Adrenal gland (tissue), 12 donors: ENCODE results near the gene ZRSR2. TPM values are rescaled to one million over a fixed set of nuclear protein-coding genes. Genes with fewer than 3 reads are reported as not detected.

ENCODE experiments used
- DNase-seq, 7 donors: peaks; one replicate each; pipeline ENCODE4 v3.0.0-alpha.2; 2019 to 2020
- H3K27ac ChIP-seq, 5 donors: fragments of 200-600 bp; sonication (generic) in 4 of 5; 1 replicate in 3 of 5; 2 replicates in 2 of 5; pipeline versions ENCODE4 v1.5.1 to v1.8.0; 2016 to 2020; ENCODE audit warnings: mild to moderate bottlenecking in 1 of 5
- H3K27me3 ChIP-seq: fragments of 200-600 bp; 2 replicates; pipeline ENCODE4 v1.8.0; 2021
- H3K36me3 ChIP-seq, 2 donors: fragments of 200-600 bp; replicated peaks in 1 of 2; 1 replicate in 1 of 2; 2 replicates in 1 of 2; pipeline versions ENCODE4 v1.5.1 to v1.8.0; 2018 to 2022
- H3K4me1 ChIP-seq, 2 donors: fragments of 200-600 bp; replicated peaks in 1 of 2; 1 replicate in 1 of 2; 2 replicates in 1 of 2; pipeline versions ENCODE4 v1.5.1 to v1.8.0; 2018 to 2021
- H3K4me3 ChIP-seq, 4 donors: fragments of 200-600 bp; sonication (generic) in 3 of 4; one replicate each; pipeline ENCODE4 v1.5.1; 2016 to 2018
- H3K9me3 ChIP-seq, 3 donors: fragments of 200-600 bp; sonication (generic) in 1 of 3; replicated peaks in 1 of 3; 1 replicate in 2 of 3; 2 replicates in 1 of 3; pipeline versions ENCODE4 v1.5.1 to v1.8.0; 2016 to 2021
- POLR2A ChIP-seq, 2 donors: fragments of 450-650 bp; IDR thresholded peaks; one replicate each; pipeline ENCODE4 v1.6.1; 2017; ENCODE audit warnings: antibody characterized with exemption in 2 of 2, mild to moderate bottlenecking in 2 of 2, moderate library complexity in 1 of 2
- WGBS, 4 donors: extraction: QIAGEN DNeasy Blood & Tissue Kit in 2 of 4; methylation state at CpG; one replicate each; pipeline versions ENCODE4 v1.1.5 to v1.1.7; 2013 to 2017; 5-methylcytosine and 5-hydroxymethylcytosine counted together
- intact Hi-C, 2 donors: fragments of 100-400 bp; cut with DNase I; formaldehyde crosslinking; loops; one replicate each; pipeline versions ENCODE4 v1.14.1 to v1.15.0; 2022 to 2023
- polyA plus RNA-seq, 3 donors: library from polyadenylated mRNA; stranded (reverse); fragments of 200-250 nt in 2 of 3; fragments of 350-450 nt in 1 of 3; fragmentation: Illumina TruSeq in 1 of 3; extraction: RNeasy Lipid Tissue Mini Kit (QIAGEN cat#74804) in 1 of 3; gene quantifications; one replicate each; pipeline ENCODE4 v1.2.3, GENCODE V29; 2013 to 2014
- total RNA-seq, 9 donors: library from RNA; depleted of rRNA in 4 of 9; stranded (reverse); fragments of >200 nt in 4 of 9; fragments of 120-200 nt in 1 of 9; fragmentation: NEBNext Ultra II Directional in 1 of 9; extraction: Animal tissue kit (Norgen Biotek cat#: 25700) in 1 of 9; gene quantifications; one replicate each; pipeline versions ENCODE4 v1.1.0 to v1.2.4, GENCODE V29; 2013 to 2023
- TF ChIP-seq, protein P1 (sequence below), 6 experiments: fragments of 450-650 bp in 4 of 6; fragments of 200-600 bp in 2 of 6; sonication (generic) in 1 of 6; IDR thresholded peaks; 1 replicate in 5 of 6; 2 replicates in 1 of 6; pipeline versions ENCODE4 v1.5.1 to v1.8.0; 2016 to 2021; ENCODE audit warnings: antibody characterized with exemption in 6 of 6, mild to moderate bottlenecking in 2 of 6, moderate library complexity in 1 of 6
- donor health status: healthy with polysubstance abuse.
- donor health status: Bipolar disorder and iron deficiency.
- donor health status: DM: yes; HTN: yes; CAD: no.
- donor health status: DM: no; HTN: no; CAD: no.
- donor health status: DM: no; HTN: no; CAD: no.
- donor health status: DM: yes; HTN: yes; CAD: no.

The ZRSR2 gene
- total and polyA plus RNA-seq, 12 donors, result 2.9 to 49.1 (median 9.1) TPM; not detected in 1

DNA sequence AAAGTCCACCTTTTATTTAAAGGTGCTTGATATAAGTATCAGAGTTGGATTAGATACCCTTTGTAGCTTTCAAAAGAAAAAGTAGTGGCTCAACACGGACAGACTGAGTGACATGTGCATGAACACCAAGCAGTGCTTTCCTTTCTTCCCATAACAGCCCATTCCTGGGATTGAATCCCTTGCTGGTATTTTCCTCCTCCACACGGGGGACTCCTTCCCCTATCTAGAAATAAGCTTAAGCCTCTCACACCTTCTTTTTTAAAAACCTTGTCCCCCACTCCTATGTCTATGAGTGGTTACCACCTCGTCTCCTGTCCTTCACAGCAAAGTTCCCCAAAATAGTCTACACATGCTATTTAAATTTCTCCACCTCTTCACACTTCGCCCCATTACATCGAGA is 59.3 kb downstream of the ZRSR2 start:
- TF ChIP-seq POLR2A (IDR thresholded peaks at IDR 0.05), result no peak
- TF ChIP-seq, protein P1, sequence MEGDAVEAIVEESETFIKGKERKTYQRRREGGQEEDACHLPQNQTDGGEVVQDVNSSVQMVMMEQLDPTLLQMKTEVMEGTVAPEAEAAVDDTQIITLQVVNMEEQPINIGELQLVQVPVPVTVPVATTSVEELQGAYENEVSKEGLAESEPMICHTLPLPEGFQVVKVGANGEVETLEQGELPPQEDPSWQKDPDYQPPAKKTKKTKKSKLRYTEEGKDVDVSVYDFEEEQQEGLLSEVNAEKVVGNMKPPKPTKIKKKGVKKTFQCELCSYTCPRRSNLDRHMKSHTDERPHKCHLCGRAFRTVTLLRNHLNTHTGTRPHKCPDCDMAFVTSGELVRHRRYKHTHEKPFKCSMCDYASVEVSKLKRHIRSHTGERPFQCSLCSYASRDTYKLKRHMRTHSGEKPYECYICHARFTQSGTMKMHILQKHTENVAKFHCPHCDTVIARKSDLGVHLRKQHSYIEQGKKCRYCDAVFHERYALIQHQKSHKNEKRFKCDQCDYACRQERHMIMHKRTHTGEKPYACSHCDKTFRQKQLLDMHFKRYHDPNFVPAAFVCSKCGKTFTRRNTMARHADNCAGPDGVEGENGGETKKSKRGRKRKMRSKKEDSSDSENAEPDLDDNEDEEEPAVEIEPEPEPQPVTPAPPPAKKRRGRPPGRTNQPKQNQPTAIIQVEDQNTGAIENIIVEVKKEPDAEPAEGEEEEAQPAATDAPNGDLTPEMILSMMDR (IDR thresholded peaks at IDR 0.05), result no peak
- H3K27me3 ChIP-seq, result no peaks in the 10 kb centered on the region
- intact Hi-C loops, result no loop called here
- H3K4me3 ChIP-seq, result no peak overlapping the region
- DNase-seq, result no peak
- H3K4me1 ChIP-seq, result no peaks in the 10 kb centered on the region
- WGBS, 4 donors, result 61 to 81% (median 66%) methylated on average over 5 of the region's 5 CpGs
- H3K36me3 ChIP-seq, result no peaks in the 10 kb centered on the region
- no peak overlapping the region for H3K27ac ChIP-seq
- no peaks in the 10 kb centered on the region for H3K9me3 ChIP-seq

DNA sequence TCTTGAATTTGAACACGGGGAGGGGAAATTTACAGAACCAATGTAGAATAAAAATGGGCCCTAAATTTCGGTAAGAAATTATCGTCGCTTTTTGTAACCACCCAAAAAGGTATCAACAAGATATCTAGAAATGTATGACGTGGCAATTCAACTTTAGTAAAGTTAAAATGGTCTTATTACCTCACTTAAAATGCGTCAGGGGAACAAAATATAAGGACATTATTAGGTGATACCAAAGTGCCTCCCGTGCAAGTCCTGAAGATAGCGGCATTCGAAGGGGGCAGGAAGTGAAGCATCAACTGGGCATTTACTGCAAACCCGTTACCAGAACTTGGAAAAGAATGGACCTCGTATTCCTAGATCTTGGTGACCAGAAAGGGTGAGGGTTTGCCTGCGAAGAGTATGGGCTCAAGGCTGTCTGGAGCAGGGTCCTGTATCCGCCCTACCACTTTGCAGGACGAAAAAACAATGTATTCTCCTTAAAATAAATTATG is 63.3 kb downstream of the ZRSR2 start:
- H3K4me3 ChIP-seq, result peak overlapping the region in 1 of 4 donors; percentile 82
- H3K36me3 ChIP-seq, result no peaks in the 10 kb centered on the region
- H3K27ac ChIP-seq, result peak overlapping the region in 2 of 5 donors; percentile 88 to 90
- H3K9me3 ChIP-seq, result no peaks in the 10 kb centered on the region
- TF ChIP-seq POLR2A (IDR thresholded peaks at IDR 0.05), result no peak
- TF ChIP-seq, protein P1 (IDR thresholded peaks at IDR 0.05), result no peak
- 14 to 28% (median 22%) methylated on average over 13 to 14 of the region's 14 CpGs for WGBS, 4 donors
- H3K4me1 ChIP-seq, result peaks cover 5 to 12% of the 10 kb centered on the region in 2 donors
- intact Hi-C loops, result no loop called here
- H3K27me3 ChIP-seq, result no peaks in the 10 kb centered on the region
- DNase-seq, result peak in 1 of 7 donors; percentile 11

DNA sequence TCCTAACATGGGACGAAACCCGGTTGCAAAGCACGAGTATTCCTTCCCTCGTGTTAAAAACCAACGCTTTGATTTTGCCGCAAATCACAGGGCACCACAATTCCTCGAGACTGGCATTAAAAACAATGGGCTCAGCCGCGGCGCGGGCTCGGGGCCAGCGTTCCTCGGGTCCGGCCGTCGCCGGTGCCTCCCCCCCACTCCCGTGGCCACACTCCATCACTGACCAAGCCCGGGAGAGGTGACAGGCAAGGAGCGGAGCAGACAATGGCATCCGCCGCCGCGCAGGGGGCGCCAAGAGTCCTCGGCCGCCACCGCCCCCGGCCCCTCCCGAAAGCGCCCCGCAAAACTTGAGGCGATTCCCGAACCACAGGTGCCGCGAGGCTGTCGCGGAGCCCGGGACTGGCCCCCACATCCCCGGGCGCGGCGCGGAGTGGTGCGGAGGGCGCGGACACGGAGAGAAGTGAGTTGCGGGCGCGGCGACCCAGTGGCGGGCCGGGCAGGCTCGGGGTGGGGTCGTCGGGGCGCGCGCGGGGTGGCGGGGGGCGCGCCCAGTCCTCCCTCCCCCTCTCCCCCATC is 63.9 kb downstream of the ZRSR2 start:
- peak overlapping the region in 4 of 5 donors; percentile 48 to 90 (median 80) for H3K27ac ChIP-seq
- H3K27me3 ChIP-seq, result no peaks in the 10 kb centered on the region
- intact Hi-C loops, result no loop called here
- no peaks in the 10 kb centered on the region for H3K9me3 ChIP-seq
- WGBS, 4 donors, result 0 to 1% (median 1%) methylated on average over 9 to 65 of the region's 65 CpGs; no CpG with 5 or more reads in 1 of the 4 donors
- H3K36me3 ChIP-seq, result no peaks in the 10 kb centered on the region
- DNase-seq, result peak; percentile 48 to 71 (median 59)
- TF ChIP-seq, protein P1 (IDR thresholded peaks at IDR 0.05), result no peak
- no peak for TF ChIP-seq POLR2A (IDR thresholded peaks at IDR 0.05)
- H3K4me1 ChIP-seq, result peaks cover 5 to 12% of the 10 kb centered on the region in 2 donors
- H3K4me3 ChIP-seq, result peak overlapping the region in 2 of 4 donors; percentile 72 to 82

DNA sequence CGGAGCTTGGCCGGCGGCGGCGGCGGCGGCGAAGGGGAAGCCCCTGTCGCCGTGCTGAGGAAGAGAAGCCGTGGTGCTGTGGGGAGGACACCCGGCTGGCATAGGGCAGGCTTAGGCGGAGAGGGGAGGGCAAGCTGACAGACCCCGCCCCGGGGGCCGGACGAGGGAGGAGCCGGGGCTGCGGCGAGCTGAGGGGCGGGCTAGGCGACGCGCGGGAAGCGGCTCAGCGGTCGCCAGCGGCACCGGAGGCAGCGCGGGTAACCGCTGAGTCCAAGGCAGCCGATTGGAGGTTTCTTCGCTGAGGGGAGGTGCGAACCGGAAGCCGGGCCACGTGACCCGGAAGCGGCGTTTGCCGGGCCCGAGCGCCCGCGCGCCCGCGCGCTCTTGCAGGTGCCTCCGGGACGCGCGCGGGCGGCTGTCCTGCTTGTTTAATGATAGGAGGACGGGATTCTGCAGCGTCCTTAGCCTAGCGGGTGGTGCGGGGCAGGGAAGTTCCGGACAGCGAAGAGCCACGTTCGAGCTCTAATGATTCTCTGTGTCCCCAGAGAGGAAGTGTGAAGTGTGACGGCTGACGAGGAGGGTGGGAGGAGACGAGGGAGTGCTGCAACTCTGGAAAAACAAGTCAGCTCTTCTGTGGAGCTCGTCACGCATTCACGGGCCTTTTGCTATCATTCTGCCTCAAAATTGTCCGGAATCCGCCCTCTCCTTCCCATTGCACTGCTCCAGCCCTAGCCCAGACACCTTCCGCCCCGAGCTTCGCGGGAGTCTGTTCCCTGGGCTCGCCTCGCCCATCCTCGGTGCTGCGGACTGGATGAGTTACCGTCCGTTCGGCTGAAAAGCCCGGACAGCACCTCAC is 64.7 kb downstream of the ZRSR2 start, which contains the start of gene AP1S2:
AP1S2 (minus strand) TSS at position 102 of the 856 bp plus-strand sequence. CDS start 2,289 bp downstream, outside the sequence.
- H3K4me1 ChIP-seq, result peaks cover 5 to 12% of the 10 kb centered on the region in 2 donors
- peak within 1 kb of the TSS in 3 of 4 donors; percentile 11 to 82 (median 72) for H3K4me3 ChIP-seq
- no peaks in the 10 kb centered on the region for H3K27me3 ChIP-seq
- peak; percentile 91 to 97 (median 95) for DNase-seq
- H3K27ac ChIP-seq, result peak within 1 kb of the TSS; percentile 75 to 90 (median 79)
- H3K9me3 ChIP-seq, result no peaks in the 10 kb centered on the region
- 0 to 1% (median 0%) methylated on average over 18 to 81 of the region's 85 CpGs for WGBS, 4 donors
- intact Hi-C loops, result no loop called here
- H3K36me3 ChIP-seq, result no peaks in the 10 kb centered on the region
- peak; percentile 57 to 76 for TF ChIP-seq POLR2A (IDR thresholded peaks at IDR 0.05)
- TF ChIP-seq, protein P1 (IDR thresholded peaks at IDR 0.05), result no peak
